Endothelial cell of umbilical vein (primary cell): Measurements from ENCODE around the gene CROT.

ENCODE experiments used
- EZH2 ChIP-seq: IDR thresholded peaks from 2 replicates; pipeline ENCODE4 v1.6.1; 2012; ENCODE audit warnings: borderline replicate concordance, low read depth, mild to moderate bottlenecking, moderate library complexity, low read length, inconsistent platforms; ENCODE audit not compliant: severe bottlenecking
- FOS ChIP-seq: IDR thresholded peaks from 2 replicates; pipeline ENCODE4 v1.6.1; 2011; ENCODE audit warnings: mild to moderate bottlenecking, low read length, moderate library complexity, borderline replicate concordance; ENCODE audit not compliant: insufficient read depth
- JUN ChIP-seq: IDR thresholded peaks from 2 replicates; pipeline ENCODE4 v1.6.1; 2011; ENCODE audit warnings: borderline replicate concordance, low read depth; ENCODE audit not compliant: insufficient read length, insufficient read depth
- MYC ChIP-seq: IDR thresholded peaks from one replicate; pipeline ENCODE4 v1.6.1; 2011; ENCODE audit warnings: mild to moderate bottlenecking, low read depth, low read length
- POLR2A ChIP-seq: IDR thresholded peaks from 2 replicates; pipeline ENCODE4 v1.6.1; 2012; ENCODE audit warnings: low read depth, mild to moderate bottlenecking, control low read depth, low read length
- POLR2AphosphoS5 ChIP-seq: IDR thresholded peaks from 2 replicates; pipeline ENCODE4 v1.6.1; 2012; ENCODE audit warnings: low read depth, mild to moderate bottlenecking, control low read depth, low read length, moderate library complexity; ENCODE audit not compliant: insufficient read depth
- TF ChIP-seq, protein P1 (sequence below), 2 donors: IDR thresholded peaks; 1 replicate in 1 of 2; 2 replicates in 1 of 2; pipeline ENCODE4 v1.5.1; 2011; ENCODE audit warnings: low read length in 2 of 2, mild to moderate bottlenecking in 2 of 2, moderate library complexity in 2 of 2, control low read depth in 1 of 2, inconsistent platforms in 1 of 2, low read depth in 1 of 2; ENCODE audit not compliant: insufficient read depth in 1 of 2; ENCODE audit errors: extremely low read depth in 1 of 2
- TF ChIP-seq, protein P2 (sequence below): IDR thresholded peaks from 2 replicates; pipeline ENCODE4 v1.6.1; 2011; ENCODE audit not compliant: insufficient read depth, insufficient read length

DNA sequence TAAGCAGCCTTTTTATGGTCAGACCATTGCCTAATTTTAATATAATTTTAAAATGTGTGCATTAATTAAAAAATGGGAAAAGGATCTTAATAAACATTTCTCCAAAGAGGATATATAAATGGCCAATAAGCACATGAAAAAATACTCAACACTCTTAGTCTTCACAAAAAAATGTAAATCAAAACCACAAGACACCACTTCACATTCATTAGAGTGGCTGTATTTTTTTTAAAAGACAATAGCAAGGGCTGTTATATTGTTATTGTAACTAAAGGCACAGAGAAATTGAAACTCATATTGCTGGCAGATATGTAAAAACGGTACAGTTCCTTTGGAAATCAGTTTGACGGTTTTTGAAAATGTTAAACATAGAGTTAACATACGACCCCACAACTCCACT lies 3.2 kb upstream of the CROT start:
- TF ChIP-seq, protein P1, sequence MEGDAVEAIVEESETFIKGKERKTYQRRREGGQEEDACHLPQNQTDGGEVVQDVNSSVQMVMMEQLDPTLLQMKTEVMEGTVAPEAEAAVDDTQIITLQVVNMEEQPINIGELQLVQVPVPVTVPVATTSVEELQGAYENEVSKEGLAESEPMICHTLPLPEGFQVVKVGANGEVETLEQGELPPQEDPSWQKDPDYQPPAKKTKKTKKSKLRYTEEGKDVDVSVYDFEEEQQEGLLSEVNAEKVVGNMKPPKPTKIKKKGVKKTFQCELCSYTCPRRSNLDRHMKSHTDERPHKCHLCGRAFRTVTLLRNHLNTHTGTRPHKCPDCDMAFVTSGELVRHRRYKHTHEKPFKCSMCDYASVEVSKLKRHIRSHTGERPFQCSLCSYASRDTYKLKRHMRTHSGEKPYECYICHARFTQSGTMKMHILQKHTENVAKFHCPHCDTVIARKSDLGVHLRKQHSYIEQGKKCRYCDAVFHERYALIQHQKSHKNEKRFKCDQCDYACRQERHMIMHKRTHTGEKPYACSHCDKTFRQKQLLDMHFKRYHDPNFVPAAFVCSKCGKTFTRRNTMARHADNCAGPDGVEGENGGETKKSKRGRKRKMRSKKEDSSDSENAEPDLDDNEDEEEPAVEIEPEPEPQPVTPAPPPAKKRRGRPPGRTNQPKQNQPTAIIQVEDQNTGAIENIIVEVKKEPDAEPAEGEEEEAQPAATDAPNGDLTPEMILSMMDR (IDR thresholded peaks at IDR 0.05; ENCODE audit: extremely low read depth in 1 of 2, insufficient read depth in 1 of 2, low read depth in 1 of 2, low read length in 2 of 2), result no peak
- TF ChIP-seq POLR2A (no peak), EZH2 (no peak), JUN (no peak), POLR2AphosphoS5 (no peak), FOS (no peak), MYC (no peak)
- TF ChIP-seq, protein P2, sequence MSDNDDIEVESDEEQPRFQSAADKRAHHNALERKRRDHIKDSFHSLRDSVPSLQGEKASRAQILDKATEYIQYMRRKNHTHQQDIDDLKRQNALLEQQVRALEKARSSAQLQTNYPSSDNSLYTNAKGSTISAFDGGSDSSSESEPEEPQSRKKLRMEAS, result no peak
